SU-DHL-6 (cell line): ENCODE results near the gene SYT2.

Experiments used
- H2AFZ ChIP-seq: fragments of 200-600 bp; sonication (generic); 2 replicates; pipeline ENCODE4 v1.6.1; 2014; ENCODE audit warnings: low read depth, mild to moderate bottlenecking, moderate library complexity, mixed read lengths, antibody characterized with exemption, low read length; ENCODE audit not compliant: severe bottlenecking
- H3F3A ChIP-seq: fragments of 200-600 bp; shearing (Covaris generic); 2 replicates; pipeline ENCODE4 v1.6.0; 2016; ENCODE audit warnings: antibody characterized with exemption, mild to moderate bottlenecking; ENCODE audit not compliant: insufficient read depth
- H3K27ac ChIP-seq: fragments of 200-600 bp; sonication (generic); 2 replicates; pipeline ENCODE4 v1.5.1; 2016; ENCODE audit warnings: low read depth, mild to moderate bottlenecking, low read length, moderate library complexity, mixed read lengths
- H3K27me3 ChIP-seq: fragments of 200-600 bp; sonication (generic), shearing (Covaris generic); 2 replicates; pipeline ENCODE4 v1.6.0; 2014; ENCODE audit warnings: mild to moderate bottlenecking, low read length
- H3K36me3 ChIP-seq: fragments of 200-600 bp; sonication (generic); 2 replicates; pipeline ENCODE4 v1.6.1; 2014; ENCODE audit warnings: mild to moderate bottlenecking, low read length, mixed read lengths
- H3K4me2 ChIP-seq: fragments of 300-600, 200-600 bp; shearing (Covaris generic), sonication (generic); 2 replicates; pipeline ENCODE4 v1.6.0; 2014; ENCODE audit warnings: low read length, low read depth, mild to moderate bottlenecking; ENCODE audit not compliant: poor library complexity, severe bottlenecking
- H3K4me3 ChIP-seq: fragments of 200-600 bp; sonication (generic); 2 replicates; pipeline ENCODE4 v1.5.1; 2014; ENCODE audit warnings: antibody characterized with exemption, low read length, mild to moderate bottlenecking, mixed read lengths; ENCODE audit not compliant: insufficient read depth, poor library complexity, severe bottlenecking
- H3K79me2 ChIP-seq: fragments of 200-600 bp; sonication (generic); 2 replicates; pipeline ENCODE4 v1.6.1; 2014; ENCODE audit warnings: mild to moderate bottlenecking, low read length, moderate library complexity; ENCODE audit not compliant: insufficient read depth
- H3K9ac ChIP-seq: fragments of 200-600 bp; sonication (generic); 2 replicates; pipeline ENCODE4 v1.7.0; 2014; ENCODE audit warnings: mild to moderate bottlenecking, low read length
- H3K9me2 ChIP-seq: fragments of 200-600 bp; sonication (generic); replicated peaks from 2 replicates; pipeline ENCODE4 v1.6.1; 2014; ENCODE audit warnings: low read length; ENCODE audit not compliant: insufficient read depth
- H3K9me3 ChIP-seq: fragments of 200-600 bp; sonication (generic); 2 replicates; pipeline ENCODE4 v1.6.1; 2014; ENCODE audit warnings: low read length, mixed read lengths; ENCODE audit not compliant: insufficient read depth
- H4K20me1 ChIP-seq: fragments of 200-600 bp; sonication (generic); 2 replicates; pipeline ENCODE4 v1.6.1; 2014; ENCODE audit warnings: low read depth, mild to moderate bottlenecking, antibody characterized with exemption, low read length, moderate library complexity, mixed read lengths
- EZH2phosphoT487 ChIP-seq: fragments of 200-600 bp; sonication (generic), shearing (Covaris generic); conservative IDR thresholded peaks from 2 replicates; pipeline ENCODE4 v1.6.1; 2018; ENCODE audit warnings: mild to moderate bottlenecking, antibody characterized with exemption, low read length, moderate library complexity, mixed read lengths
- TF ChIP-seq, protein P1 (sequence below): fragments of 200-600 bp; sonication (generic); IDR thresholded peaks from one replicate; pipeline ENCODE4 v1.5.1; 2017; ENCODE audit warnings: antibody characterized with exemption, mild to moderate bottlenecking, low read length, moderate library complexity; ENCODE audit not compliant: insufficient read depth, poor library complexity, severe bottlenecking

SYT2 gene

DNA sequence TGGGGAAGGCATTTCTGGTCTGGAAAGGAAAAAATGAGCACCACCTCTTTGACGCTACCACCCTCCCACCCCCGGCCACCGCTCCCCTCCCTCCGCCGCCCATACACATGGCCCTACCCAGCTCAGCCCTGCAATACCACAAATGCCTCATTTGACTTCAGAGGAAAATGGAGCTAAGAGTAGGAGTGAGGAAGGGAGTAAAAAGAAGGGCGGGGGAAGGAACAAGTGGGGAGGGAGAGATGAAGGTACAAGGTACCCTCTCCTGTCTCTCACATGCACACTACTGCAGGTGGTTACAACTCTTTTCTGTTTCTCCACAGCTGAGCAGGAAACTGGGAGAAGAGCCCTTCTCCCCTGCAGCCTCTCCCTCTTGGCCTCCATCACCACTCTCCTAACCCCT is 7.1 kb downstream of the SYT2 start:
- no peak overlapping the region for H3K9ac ChIP-seq
- no peaks in the 10 kb centered on the region for H3K36me3 ChIP-seq
- H3K27ac ChIP-seq = no peak overlapping the region
- H3F3A ChIP-seq = no peaks in the 10 kb centered on the region
- no peak overlapping the region for H3K4me2 ChIP-seq
- TF ChIP-seq EZH2phosphoT487 = no peak
- TF ChIP-seq, protein P1, sequence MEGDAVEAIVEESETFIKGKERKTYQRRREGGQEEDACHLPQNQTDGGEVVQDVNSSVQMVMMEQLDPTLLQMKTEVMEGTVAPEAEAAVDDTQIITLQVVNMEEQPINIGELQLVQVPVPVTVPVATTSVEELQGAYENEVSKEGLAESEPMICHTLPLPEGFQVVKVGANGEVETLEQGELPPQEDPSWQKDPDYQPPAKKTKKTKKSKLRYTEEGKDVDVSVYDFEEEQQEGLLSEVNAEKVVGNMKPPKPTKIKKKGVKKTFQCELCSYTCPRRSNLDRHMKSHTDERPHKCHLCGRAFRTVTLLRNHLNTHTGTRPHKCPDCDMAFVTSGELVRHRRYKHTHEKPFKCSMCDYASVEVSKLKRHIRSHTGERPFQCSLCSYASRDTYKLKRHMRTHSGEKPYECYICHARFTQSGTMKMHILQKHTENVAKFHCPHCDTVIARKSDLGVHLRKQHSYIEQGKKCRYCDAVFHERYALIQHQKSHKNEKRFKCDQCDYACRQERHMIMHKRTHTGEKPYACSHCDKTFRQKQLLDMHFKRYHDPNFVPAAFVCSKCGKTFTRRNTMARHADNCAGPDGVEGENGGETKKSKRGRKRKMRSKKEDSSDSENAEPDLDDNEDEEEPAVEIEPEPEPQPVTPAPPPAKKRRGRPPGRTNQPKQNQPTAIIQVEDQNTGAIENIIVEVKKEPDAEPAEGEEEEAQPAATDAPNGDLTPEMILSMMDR = no peak
- H2AFZ ChIP-seq = no peak overlapping the region
- H3K27me3 ChIP-seq = 0 out of 2 replicates have a peak, but pooled peaks cover 3% of the 10 kb centered on the region
- no peaks in the 10 kb centered on the region for H4K20me1 ChIP-seq
- no peak overlapping the region for H3K4me3 ChIP-seq
- no peaks in the 10 kb centered on the region for H3K79me2 ChIP-seq
- H3K9me3 ChIP-seq = no peaks in the 10 kb centered on the region
- no peaks in the 10 kb centered on the region for H3K9me2 ChIP-seq

- TF ChIP-seq EZH2phosphoT487 = no peak
- TF ChIP-seq, protein P1 = no peak
- Histone ChIP-seq H3K9ac (no peak overlapping the region), H3F3A (no peaks in the 10 kb centered on the region), H3K4me2 (no peak overlapping the region), H3K9me2 (no peaks in the 10 kb centered on the region), H3K4me3 (no peak overlapping the region), H2AFZ (no peak overlapping the region), H3K36me3 (no peaks in the 10 kb centered on the region), H3K9me3 (no peaks in the 10 kb centered on the region), H3K27me3 (0 out of 2 replicates have a peak, but pooled peaks cover 3% of the 10 kb centered on the region), H3K79me2 (no peaks in the 10 kb centered on the region), H3K27ac (no peak overlapping the region), H4K20me1 (no peaks in the 10 kb centered on the region)
Measured at GRCh38 chr1:202702088-202702487, 8.2 kb downstream of the SYT2 start.

DNA sequence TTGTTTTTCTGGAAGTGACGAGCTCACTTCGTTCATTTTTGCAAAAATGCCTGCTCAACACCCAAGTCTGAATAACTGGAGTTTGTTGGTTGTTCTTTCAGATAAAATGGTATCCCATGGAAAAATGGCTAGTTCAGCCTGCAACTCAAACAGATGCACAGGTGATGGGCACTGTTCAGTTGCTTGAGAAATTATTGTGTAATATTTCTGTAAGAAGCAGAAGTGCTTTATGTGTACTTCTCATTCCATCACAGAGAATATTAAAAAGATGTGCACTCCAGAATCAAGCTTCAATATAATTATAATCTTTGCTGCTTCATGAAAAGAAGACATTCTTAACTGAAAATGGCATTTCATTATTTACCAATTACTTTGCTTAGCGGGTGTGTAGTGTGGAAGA is 9.1 kb downstream of the SYT2 start:
- no peak overlapping the region for H3K9ac ChIP-seq
- no peaks in the 10 kb centered on the region for H3F3A ChIP-seq
- H3K27me3 ChIP-seq = 0 out of 2 replicates have a peak, but pooled peaks cover 3% of the 10 kb centered on the region
- H3K27ac ChIP-seq = no peak overlapping the region
- H3K36me3 ChIP-seq = no peaks in the 10 kb centered on the region
- no peak overlapping the region for H2AFZ ChIP-seq
- H3K4me3 ChIP-seq = no peak overlapping the region
- no peak for TF ChIP-seq EZH2phosphoT487
- TF ChIP-seq, protein P1 = no peak
- H4K20me1 ChIP-seq = no peaks in the 10 kb centered on the region
- no peaks in the 10 kb centered on the region for H3K9me3 ChIP-seq
- H3K9me2 ChIP-seq = no peaks in the 10 kb centered on the region
- no peaks in the 10 kb centered on the region for H3K79me2 ChIP-seq
- H3K4me2 ChIP-seq = no peak overlapping the region

DNA sequence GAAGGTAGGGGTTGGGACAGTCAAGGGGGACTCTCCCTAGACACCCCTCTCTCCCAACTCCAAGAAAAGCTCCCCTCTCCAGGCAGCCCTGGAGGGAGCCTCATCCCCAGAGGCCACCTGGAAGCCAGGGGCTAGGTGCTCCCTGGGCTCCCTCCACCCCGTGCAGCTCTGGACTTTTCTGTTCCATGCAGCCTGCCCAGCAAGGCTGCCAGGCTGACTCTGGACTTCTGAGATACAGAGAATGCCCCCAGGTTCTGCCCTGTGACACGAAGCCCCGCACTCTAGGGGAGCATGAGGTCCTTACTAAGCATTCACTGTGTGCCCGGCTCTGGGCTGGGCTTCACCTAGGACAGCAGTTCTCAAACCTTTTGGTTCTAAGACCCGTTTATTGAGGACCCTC is 10.2 kb downstream of the SYT2 start:
- Histone ChIP-seq H2AFZ (no peak overlapping the region), H3K27ac (no peak overlapping the region), H3K36me3 (no peaks in the 10 kb centered on the region), H3K9me2 (no peaks in the 10 kb centered on the region), H3K4me2 (no peak overlapping the region), H3K79me2 (no peaks in the 10 kb centered on the region), H3K4me3 (no peak overlapping the region), H3K9me3 (no peaks in the 10 kb centered on the region), H4K20me1 (no peaks in the 10 kb centered on the region), H3K9ac (no peak overlapping the region), H3K27me3 (0 out of 2 replicates have a peak, but pooled peaks cover 3% of the 10 kb centered on the region), H3F3A (no peaks in the 10 kb centered on the region)
- no peak for TF ChIP-seq EZH2phosphoT487
- TF ChIP-seq, protein P1 = no peak
